NCI-H1930 (cell line): ENCODE results near the gene TGFBR3.
"Not testable (repeated sequence)": the region's sequence is repeated elsewhere in the genome, so short reads cannot be mapped to it uniquely, and the experiment has no call there.

Experiments
- DNase-seq, 2 experiments: peaks; one replicate each; lab custom pipeline; 2025; lab: John Stamatoyannopoulos, UW

Gene TGFBR3

DNA sequence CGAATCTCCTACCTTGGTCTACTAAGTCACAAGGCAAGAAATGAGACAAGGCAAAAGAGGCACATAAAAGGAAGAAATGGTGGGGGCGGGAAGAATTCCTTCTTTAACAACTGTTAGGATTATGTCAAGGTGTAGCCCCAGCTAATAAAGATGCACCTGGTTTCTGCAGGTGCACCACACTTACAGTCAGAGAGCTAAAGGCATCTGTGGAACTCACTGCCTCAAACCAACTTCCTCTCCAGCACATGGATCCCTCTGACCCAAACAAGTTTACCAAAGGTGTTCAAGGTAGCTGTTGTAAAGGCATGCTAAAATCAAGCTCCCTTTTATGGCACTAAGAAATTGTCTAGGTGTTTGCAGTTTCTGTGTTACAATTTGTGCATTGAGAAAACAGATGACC lies 38.1 kb downstream of the TGFBR3 start:
- no peak for DNase-seq

DNA sequence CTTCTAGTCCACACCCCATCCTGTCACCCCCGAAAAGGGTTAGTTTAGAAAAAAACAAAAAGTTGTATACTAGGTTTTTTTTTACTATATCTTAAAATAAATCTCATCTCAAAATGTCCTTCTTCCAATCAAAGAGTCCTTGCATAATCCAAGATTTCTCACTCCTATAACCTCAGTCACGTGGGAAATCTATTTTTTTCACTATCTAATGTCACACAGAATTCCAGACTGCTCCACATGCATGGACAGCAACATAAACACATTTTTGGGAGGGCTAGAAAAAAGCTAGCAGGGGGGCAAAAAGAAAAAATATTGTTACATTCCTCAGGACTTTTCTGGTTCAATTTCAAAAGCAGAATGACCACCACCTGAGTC lies 39.3 kb downstream of the TGFBR3 start:
- no peak for DNase-seq

DNA sequence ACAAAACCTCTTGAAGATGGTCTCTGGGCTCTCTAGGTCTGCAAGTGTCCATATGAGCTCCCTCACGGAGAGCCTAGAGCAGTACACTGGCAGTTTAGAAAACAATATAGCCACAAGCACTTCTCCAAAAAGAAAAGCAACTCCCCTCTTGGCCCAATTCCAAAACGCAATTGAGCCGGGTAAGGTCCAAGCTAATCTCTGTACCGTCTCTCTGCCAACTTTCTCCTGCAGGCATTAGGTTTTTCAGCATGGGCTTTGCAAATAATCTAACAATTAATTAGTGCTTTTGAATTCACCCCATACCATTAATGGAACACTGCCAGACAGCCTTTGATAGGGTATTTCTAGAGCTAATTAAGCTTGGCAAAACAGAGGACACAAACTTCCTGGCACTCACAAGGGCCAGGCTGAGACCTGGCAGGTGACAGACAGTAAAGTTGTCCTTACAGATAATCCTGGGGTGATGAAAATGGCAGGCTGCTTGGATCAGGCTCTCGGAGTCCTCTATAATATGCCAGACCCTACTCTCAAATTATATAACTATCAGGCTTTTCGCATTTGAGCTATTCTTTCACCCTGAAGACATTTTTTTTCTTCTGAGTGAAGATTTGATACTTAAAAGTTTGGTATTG lies 39.8 kb downstream of the TGFBR3 start:
- DNase-seq, result peak in 1 of 2 experiments; percentile 55

DNA sequence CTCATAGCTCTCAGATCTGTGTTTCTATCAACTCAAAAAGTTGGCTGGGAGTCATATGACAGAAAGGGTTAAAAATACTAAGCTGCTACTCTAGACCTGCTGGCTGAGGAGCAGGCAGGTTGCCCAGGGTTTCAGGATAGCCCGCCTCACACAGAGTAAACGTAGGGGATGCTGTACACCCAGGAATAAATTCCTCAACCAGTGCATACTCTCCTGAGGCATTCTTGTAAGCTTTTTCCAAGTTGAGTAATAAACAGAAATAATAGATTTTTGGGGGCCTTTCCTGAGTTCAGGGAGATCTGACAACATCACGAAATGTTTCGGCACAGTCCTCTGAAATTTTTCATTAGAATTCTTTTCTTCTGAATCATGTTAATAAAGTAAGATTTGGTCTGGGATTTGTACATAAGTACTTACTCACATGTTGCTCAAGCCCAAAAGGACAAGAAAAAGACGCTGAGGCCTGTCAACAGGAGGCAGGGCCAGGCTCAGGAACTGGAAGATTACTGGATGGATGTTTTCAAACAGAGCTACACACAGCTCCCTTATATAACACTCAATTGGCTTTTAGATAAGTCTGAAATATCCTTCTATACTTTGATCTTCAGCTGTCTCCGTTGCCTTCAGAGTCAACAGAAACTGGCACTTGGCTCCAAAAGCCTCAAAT lies 41.0 kb downstream of the TGFBR3 start:
- DNase-seq, result no peak

DNA sequence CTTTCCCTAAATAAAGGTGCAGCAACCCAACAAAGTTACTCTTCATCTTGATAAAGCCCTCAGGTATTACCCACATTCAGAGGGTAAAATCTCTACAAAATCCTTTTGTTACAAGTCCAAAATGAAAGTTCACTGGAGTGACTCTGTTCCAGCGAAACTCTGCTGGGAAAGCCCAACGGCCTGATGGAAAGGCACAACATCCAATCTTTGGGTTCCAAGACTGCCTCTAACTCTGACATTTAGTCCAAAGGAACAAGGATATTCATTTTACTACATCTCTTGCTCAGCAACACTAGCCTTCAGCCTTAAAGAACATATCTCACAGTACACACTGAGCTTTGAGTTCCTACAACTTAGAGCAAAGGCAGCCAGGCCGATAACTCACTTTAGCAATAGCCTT lies 42.1 kb downstream of the TGFBR3 start:
- DNase-seq, result no peak

DNA sequence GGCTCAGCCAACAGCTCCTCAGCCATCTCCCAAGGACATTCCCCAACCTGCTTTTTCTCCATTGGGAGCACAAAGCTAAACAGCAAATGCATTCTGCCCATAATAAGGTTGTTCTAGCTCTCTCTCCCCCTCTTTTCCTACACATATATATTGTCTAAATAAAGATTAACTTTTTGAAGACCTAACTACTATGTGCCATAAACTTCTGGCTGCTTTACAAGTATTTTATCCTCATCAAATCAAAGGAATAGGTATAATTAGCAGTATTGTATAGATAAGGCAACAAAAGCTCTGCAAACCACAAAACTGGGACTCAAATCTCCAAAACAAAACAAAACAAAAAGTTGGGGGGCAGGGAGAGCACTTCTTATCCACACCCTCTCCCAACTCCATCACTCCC lies 43.4 kb downstream of the TGFBR3 start:
- DNase-seq, result no peak

DNA sequence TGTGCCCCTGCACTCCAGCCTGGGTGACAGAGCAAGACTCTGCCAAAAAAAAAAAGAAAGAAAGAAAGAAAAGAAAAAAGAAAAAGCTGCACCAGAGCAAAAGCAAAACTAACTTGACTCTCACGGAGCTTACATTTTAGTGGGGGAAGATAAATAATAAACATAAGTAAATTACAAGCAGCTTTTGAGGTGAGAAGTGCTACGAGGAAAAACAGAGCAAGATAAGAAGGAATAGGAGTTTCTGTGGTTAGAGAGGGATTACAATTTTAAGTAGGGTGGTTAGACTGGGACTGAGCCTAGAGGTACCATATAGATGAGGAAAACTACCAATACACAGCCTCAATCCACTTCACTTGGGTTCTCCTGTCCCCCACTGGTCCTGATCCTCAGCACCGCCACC lies 43.9 kb downstream of the TGFBR3 start:
- no peak for DNase-seq

DNA sequence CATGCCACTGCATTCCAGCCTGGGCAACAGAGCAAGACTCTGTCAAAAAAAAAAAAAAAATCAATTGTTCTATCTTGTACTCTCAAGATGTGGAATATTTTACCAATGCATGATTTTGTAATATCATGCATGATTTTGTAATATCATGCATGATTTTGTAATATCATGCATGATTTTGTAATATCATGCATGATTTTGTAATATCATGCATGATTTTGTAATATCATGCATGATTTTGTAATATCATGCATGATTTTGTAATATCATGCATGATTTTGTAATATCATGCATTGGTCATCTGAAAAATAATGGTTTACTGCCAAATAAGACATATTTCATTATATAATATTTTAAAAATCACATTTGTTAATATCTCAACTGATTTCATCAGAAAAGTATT lies 45.7 kb downstream of the TGFBR3 start:
- DNase-seq, result not testable (repeated sequence)

DNA sequence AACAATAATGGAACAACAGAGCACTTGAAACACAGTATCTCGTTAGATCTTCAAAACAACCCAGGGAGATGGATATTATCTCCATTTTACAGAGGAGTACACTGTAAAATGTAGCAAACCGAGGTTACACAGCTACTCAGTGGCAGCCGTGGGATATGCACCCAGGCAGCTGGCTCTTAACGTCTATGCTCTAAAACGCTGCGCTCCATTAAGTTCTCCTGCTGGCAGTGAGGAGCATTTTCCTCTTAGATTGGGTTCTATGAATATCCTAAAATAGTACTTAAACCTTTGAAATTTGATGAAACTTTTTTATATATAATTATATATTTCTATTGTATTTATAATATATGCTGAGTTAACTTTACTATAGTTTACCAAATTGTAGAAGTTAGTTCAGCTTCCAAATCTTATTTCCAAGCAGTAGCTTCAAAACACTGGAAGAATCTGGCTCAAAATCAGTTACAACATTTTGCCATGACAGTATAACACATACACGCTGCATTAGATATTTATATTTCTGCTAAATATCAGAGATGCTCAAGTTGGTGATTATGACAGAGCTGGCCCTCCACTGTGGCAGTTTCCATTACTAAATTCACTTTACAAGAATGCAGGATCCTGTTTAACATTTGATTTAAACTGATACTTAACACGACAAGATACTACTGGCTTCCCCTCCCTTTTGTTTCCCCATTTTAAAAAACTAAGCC lies 49.5 kb downstream of the TGFBR3 start:
- no peak for DNase-seq

DNA sequence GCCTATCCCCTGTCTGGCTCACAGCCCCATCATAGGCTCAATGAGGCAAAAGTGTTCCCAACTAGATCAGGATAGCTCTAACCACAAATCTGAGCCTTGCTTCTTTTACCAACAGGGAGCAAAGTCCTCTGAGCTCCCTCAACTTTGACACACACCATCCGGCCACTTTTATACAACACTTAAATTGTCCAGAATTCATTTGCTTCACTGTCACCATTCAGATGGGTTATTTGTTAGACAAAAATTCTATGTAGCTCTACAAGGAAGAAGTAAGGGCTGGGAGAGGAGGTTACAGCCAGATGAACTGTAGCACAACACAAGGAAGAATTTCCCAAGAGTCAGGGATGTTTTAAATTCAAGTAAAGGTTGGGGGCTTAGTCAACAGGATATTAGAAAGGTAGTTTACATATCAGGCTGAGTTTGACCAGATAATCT lies 50.8 kb downstream of the TGFBR3 start:
- no peak for DNase-seq

DNA sequence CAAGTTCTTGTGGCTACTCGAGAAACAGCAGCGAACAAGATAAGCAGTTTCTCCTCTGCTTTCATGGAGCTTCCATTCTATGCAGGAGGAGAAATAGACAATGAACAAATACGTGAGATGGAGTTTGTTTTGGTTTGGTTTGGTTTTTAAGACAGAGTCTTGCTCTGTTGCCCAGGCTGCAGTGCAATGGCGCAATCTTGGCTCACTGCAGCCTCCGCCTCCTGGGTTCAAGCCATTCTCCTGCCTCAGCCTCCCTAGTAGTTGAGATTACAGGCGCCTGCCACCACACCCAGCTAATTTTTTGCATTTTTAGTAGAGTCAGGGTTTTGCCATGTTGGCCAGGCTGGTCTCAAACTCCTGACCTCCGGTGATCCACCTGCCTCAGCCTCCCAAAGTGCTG lies 51.4 kb downstream of the TGFBR3 start:
- DNase-seq, result not testable (repeated sequence)

DNA sequence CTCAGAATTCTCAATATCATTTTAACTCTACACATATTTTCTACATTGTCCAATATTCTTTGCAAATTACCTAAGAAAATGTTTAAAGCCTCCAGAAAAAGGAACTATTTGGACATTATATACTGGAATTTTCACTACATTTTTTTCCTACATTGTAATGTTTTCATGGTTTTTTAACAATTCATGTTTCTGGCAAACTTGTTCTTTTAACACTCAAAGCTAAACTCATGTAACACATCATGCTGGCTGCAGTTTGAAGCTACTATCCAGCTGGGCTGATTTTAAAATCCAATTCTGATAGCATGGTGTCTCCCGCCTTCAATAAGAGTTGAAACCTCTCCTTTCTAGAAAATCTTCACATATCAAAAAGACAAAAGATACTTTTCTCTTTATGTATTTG lies 52.0 kb downstream of the TGFBR3 start:
- no peak for DNase-seq

DNA sequence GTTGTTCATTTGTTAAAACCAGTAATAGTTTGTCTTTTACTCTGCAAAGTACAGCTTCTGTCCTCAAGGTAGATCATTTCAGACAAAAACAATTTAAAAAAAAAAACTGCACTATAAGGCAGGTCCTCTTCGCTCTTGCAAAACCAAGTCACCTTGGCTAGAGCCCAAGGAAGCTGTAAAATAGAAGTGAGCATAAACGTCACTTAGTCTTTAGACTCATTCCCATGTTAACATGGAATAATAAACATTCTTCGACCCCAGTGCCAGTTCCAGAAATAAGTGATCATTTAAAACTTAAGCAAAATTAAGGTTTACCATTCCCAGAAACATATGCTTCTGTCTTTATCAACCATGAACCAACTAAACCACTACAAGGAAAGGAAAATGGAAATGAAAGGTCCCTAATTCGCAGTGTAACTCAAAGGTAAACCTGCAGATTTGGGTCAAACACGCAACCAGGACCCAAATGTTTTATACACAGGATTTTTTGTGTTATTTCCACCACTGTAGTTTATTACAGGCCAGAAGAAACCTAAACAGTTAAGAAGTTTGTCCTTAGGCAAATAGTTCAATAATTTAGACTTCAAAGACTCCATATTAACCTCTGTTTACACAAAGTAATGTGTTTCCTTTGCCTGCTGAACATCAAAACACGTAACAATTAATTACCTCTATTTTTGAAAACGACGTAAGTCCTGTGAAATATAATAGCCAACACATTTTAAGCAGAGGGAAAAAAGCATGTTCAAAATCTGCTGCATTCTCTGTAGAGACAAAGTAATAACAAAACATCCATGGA lies 54.6 kb downstream of the TGFBR3 start:
- DNase-seq, result no peak

DNA sequence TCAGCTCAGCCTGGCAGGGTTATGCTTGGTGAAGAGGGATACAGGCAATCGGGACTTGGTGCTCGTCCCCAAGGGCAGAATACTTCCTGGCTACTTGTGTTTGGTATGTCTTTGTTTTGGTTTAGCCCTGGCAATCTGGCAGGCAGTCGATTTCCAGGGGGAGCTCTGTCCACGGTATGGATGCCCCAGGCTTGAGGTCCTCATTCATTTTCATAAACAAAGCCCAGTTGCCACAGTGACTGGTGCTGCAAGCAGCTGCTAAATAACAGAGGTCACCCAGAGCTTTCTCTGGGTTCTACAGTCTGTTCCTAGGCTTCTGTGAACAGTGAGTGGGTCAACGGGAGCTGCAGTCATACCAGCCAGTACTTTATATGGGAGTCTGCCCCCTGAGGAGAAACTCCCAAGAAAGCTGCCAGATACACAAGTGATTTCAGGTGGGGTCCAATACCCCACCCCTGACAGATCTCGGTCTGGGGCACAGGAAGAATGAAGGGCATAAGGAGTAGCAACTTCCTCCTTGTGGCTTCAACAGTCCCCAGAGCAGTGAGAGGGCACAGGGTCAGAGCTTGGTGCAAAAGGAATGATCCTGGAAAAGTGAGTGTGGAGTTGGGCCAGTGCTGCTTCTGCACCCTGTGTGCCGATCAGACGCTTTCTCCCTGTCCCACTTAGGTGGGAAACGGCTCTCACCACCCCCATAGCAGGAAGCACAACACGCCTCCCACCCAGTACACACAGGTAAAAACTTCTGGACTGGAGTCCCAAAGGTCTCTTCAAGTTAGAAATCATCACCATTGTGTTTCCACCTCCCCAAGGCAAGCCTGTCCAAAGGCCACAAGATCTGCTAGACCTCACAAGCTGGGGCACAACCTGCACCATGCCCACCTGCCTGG lies 55.5 kb downstream of the TGFBR3 start:
- no peak for DNase-seq

DNA sequence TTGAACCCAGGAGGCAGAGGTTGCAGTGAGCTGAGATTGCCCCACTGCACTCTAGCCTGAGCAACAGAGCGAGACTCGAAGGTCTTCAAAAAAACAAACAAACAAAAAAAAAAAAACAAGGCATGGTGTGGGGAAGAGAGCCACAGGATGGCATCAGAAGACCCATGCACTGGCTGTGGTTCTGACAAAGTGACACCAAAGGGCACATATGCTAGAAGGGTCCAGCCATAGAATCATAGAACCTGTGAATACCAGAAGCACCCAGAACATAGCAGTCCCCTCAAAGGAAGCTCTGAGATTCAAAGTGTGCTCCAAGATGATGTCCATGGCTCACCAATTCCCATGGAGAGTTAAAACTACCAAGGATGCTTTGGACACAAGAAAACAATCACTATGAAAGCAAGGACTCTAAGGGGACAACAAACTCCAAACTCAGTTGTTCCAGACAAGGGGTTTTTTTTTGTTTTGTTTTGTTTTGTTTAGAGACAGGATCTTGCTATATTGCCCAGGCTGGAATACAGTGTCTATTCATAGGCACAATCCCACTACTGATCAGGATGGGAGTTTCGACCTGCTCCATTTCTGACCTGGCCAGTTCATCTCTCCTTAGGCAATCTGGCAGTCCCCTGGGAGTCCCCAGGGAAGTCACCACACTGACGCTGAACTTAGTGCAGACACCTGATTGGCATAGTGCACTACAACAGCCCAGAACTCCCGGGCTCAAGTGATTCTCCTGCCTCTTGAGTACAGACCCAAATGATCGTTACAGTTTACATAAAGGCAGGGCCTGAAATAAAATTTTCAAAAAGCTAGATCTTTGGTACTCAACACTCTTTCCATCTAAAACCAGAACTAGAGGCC lies 56.4 kb downstream of the TGFBR3 start:
- no peak for DNase-seq

DNA sequence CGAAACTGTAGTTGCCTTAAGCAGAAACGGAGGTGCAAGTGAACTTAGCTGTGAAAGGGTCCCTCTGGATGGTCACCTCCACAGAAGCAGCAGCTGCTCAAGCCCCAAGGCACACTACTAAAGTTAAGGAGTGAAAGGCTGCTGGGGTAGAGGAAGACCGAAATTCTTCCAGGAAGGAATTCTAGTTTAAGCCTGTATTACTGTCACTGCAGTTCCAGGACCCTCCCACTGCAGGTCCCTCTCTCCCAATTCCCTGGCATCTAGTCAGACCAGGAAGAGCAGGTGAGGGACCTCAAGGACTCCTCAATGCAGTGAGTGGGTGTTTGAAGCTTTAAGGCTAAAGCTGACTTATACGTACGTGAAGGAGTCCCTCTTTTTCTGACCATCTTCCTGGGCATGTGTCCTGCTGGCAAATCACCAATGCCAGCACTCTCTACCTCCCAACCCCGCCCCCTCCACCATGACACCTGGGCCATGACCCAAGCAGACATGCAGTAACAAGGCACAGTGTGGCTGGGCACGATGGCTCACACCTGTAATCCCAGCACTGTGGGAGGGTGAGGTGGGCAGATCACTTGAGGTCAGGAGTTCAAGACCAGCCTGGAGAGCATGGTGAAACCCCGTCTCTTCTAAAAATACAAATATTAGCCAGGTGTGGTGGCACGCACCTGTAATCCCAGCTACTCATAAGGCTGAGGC lies 57.2 kb downstream of the TGFBR3 start:
- DNase-seq, result no peak

DNA sequence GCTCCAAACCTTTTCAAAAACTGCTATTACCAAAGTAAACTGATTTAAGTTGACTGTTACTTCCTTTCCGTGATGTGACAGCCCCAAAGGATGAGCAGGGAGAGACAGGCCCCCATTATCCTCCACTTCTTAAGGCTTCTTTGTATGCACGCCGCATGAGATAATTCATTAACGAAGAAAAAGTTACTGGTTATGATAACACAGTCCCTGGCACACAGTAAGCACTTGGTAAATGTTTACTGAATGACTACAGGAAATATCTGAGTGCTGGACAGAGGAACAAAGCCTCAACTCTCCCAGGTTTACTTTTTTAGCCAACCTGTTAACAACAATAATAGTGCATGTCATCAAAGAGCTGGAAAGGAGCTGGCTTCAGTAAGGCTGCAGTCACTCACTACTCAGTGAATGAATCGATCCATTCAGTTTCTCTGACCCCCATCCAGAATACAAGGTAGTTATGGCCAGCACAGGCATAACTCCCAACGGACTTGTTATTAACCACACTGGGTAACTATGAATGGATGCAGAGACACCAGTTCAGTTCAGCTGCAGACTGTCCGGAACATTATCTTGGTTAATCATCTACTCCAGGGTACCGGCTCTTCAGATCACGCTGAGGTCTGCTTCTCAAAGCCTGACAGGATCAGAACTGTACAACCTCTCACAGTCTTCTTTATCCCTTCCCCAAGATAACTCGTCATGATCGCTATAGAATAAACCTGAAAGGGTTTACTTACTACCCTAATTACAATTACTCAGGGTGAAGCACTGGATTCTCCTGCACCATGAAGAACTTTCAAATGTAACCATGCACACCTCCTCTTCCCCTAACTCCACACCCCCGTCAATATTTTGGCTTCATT lies 58.3 kb downstream of the TGFBR3 start:
- DNase-seq, result no peak

DNA sequence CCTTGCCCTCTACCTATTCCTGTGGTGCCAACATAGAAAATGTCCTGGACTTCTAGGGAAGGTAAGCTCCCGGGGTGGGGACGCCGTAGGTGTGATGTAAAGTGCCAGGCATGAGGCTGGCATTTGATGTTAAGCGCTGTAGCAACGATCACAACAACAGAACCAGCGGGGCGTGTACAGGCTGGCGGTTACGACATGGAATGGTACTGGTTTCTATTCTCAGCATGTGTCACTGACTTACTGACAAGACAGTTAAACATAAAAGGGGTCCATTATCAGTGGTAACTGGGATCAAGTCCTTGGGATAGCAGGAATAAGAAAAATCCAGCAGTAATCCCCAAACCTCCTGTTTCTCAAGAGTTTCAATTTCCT lies 58.9 kb downstream of the TGFBR3 start:
- no peak for DNase-seq

DNA sequence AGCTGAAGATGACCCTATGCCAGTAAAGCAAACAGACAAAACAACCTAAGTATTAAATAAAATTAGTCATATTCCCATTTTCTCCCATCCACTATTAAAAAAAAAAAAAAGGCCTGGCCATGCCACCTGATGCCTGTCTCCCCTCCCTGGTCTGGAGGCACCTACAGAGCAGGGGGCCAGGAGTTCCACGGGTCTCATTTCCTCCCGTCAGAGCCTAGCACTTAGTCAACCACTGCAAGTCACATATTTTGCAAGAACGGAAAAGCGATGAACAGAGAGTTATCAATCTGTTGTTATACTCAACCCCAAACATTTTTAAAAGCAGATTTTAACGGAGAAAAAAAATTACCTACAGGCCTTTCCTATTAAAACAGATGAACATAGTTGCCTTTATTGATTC lies 59.3 kb downstream of the TGFBR3 start:
- no peak for DNase-seq
